Panc1 (cell line): ENCODE measurements around the gene APLP2. TPM values are rescaled to one million over a fixed set of nuclear protein-coding genes. Genes with fewer than 3 reads are reported as not detected.

Source experiments
- ATAC-seq: fragments of 200-7000 bp; cut with Tn5 transposase; 2 replicates; pipeline ENCODE4 v1.9.1; 2020; ENCODE audit warnings: mild to moderate bottlenecking, moderate library complexity
- BruUV-seq: library from RNA; stranded (reverse); fragments of 400-500 nt; replicated peaks from 2 replicates; lab custom pipeline; 2021; lab: Mats Ljungman, UMichigan
- CTCF ChIA-PET: fragments of 300-600 bp; sonication (Branson Sonifier 250); formaldehyde crosslinking; loops from one replicate; lab custom pipeline; 2022; ENCODE audit warnings: antibody characterized with exemption; lab: Charles Lee
- POLR2A ChIA-PET: fragments of 300-600 bp; sonication (Branson Sonifier 250); formaldehyde crosslinking; loops from one replicate; lab custom pipeline; 2022; ENCODE audit warnings: antibody characterized with exemption; lab: Charles Lee
- DNase-seq: peaks from one replicate; pipeline ENCODE4 v3.0.0-alpha.2; 2010; ENCODE audit warnings: low read depth, low spot score
- H3K27ac ChIP-seq: 2 replicates; pipeline ENCODE4 v1.5.1; 2011; ENCODE audit warnings: mild to moderate bottlenecking, low read length, inconsistent platforms
- H3K27me3 ChIP-seq: fragments of 200-500 bp; sonication (Bioruptor generic); 2 replicates; pipeline ENCODE4 v1.6.0; 2014; ENCODE audit warnings: low read length, inconsistent platforms; ENCODE audit not compliant: control insufficient read depth, insufficient read depth
- H3K36me3 ChIP-seq: fragments of 200-500 bp; sonication (Bioruptor generic); 2 replicates; pipeline ENCODE4 v1.5.1; 2014; ENCODE audit warnings: inconsistent platforms, mild to moderate bottlenecking, low read length, moderate library complexity; ENCODE audit not compliant: control insufficient read depth, insufficient read depth
- H3K4me1 ChIP-seq: 2 replicates; pipeline ENCODE4 v1.5.1; 2011; ENCODE audit warnings: inconsistent platforms, mild to moderate bottlenecking, low read length, moderate library complexity; ENCODE audit not compliant: control insufficient read depth, insufficient read depth
- H3K4me3 ChIP-seq, 2 experiments: 2 replicates each; pipeline ENCODE4 v1.5.1; 2011 to 2012; ENCODE audit warnings: low read depth in 2 of 2, low read length in 2 of 2, mild to moderate bottlenecking in 2 of 2, inconsistent platforms in 1 of 2, moderate library complexity in 1 of 2
- H3K9me3 ChIP-seq: fragments of 200-500 bp; sonication (Bioruptor generic); 2 replicates; pipeline ENCODE4 v1.5.1; 2014; ENCODE audit warnings: low read depth, mild to moderate bottlenecking, inconsistent platforms, low read length, moderate library complexity; ENCODE audit not compliant: control insufficient read depth, insufficient read depth
- POLR2AphosphoS5 ChIP-seq: IDR thresholded peaks from 2 replicates; pipeline ENCODE4 v1.6.1; 2012; ENCODE audit warnings: mild to moderate bottlenecking, low read depth, low read length, moderate library complexity
- SIN3A ChIP-seq: IDR thresholded peaks from 2 replicates; pipeline ENCODE4 v1.6.1; 2012; ENCODE audit warnings: low read depth, mild to moderate bottlenecking, low read length, moderate library complexity, borderline replicate concordance; ENCODE audit not compliant: insufficient read depth
- TCF7L2 ChIP-seq: IDR thresholded peaks from 2 replicates; pipeline ENCODE4 v1.6.1; 2011; ENCODE audit warnings: mild to moderate bottlenecking, low read depth, low read length, inconsistent platforms
- in situ Hi-C: cut with HindIII; loops from 2 replicates; pipeline ENCODE4 v1.10.0; 2016; ENCODE audit warnings: low sequenced_read_pairs, low pct_unique_long_range_greater_than_20kb
- intact Hi-C: fragments of 100-400 bp; cut with micrococcal nuclease; formaldehyde crosslinking; loops from one replicate; pipeline ENCODE4 v1.10.0; 2022; ENCODE audit not compliant: unreplicated experiment
- total RNA-seq: library from RNA; stranded (reverse); gene quantifications from one replicate; pipeline ENCODE4 v1.2.1, GENCODE V29; 2021; ENCODE audit not compliant: unreplicated experiment
- TF ChIP-seq, protein P1 (sequence below), 2 experiments: IDR thresholded peaks; 2 replicates each; pipeline ENCODE4 v1.6.1; 2011 to 2012; ENCODE audit warnings: low read depth in 2 of 2, control low read depth in 1 of 2, low read length in 1 of 2, mild to moderate bottlenecking in 1 of 2, moderate library complexity in 1 of 2; ENCODE audit not compliant: insufficient read depth in 1 of 2
- TF ChIP-seq, protein P2 (sequence below): fragments of 450-650 bp; IDR thresholded peaks from 2 replicates; pipeline ENCODE4 v1.5.1; 2017; ENCODE audit warnings: mild to moderate bottlenecking

Gene APLP2
- total RNA-seq, 1 experiment from 2014 or later, result 589 TPM

DNA sequence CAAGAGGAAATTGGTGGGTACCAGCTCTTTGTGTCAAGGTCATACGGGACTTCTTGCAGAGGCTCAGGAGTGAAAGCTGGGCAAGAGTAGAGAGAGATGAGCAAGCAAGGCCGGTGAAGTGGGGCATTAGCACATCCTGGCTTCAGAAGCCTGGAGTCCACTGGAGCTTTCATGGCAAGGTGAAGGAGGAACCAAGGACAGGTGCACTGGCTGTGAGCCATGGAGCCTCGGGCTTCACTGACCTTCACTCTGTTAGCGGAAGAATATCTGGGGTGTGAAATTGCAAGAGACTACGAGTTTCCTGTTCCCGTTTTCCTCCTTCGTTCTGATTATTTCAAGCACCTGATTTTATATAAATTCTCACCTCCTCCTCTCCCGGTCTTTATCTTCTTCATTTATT lies 64.0 kb downstream of the APLP2 start:
- H3K27me3 ChIP-seq, result no peaks in the 10 kb centered on the region
- no peak for ATAC-seq
- peaks cover 39% of the 10 kb centered on the region for H3K36me3 ChIP-seq
- no peaks in the 10 kb centered on the region for H3K9me3 ChIP-seq
- no peak for DNase-seq
- ChIA-PET POLR2A (no interaction called here), CTCF (no interaction called here)
- TF ChIP-seq SIN3A, result no peak
- no peak for TF ChIP-seq POLR2AphosphoS5
- no peak for TF ChIP-seq TCF7L2
- TF ChIP-seq, protein P1, sequence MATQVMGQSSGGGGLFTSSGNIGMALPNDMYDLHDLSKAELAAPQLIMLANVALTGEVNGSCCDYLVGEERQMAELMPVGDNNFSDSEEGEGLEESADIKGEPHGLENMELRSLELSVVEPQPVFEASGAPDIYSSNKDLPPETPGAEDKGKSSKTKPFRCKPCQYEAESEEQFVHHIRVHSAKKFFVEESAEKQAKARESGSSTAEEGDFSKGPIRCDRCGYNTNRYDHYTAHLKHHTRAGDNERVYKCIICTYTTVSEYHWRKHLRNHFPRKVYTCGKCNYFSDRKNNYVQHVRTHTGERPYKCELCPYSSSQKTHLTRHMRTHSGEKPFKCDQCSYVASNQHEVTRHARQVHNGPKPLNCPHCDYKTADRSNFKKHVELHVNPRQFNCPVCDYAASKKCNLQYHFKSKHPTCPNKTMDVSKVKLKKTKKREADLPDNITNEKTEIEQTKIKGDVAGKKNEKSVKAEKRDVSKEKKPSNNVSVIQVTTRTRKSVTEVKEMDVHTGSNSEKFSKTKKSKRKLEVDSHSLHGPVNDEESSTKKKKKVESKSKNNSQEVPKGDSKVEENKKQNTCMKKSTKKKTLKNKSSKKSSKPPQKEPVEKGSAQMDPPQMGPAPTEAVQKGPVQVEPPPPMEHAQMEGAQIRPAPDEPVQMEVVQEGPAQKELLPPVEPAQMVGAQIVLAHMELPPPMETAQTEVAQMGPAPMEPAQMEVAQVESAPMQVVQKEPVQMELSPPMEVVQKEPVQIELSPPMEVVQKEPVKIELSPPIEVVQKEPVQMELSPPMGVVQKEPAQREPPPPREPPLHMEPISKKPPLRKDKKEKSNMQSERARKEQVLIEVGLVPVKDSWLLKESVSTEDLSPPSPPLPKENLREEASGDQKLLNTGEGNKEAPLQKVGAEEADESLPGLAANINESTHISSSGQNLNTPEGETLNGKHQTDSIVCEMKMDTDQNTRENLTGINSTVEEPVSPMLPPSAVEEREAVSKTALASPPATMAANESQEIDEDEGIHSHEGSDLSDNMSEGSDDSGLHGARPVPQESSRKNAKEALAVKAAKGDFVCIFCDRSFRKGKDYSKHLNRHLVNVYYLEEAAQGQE (IDR thresholded peaks at IDR 0.05; ENCODE audit: insufficient read depth in 1 of 2, low read depth in 2 of 2, low read length in 1 of 2), result no peak
- TF ChIP-seq, protein P2, sequence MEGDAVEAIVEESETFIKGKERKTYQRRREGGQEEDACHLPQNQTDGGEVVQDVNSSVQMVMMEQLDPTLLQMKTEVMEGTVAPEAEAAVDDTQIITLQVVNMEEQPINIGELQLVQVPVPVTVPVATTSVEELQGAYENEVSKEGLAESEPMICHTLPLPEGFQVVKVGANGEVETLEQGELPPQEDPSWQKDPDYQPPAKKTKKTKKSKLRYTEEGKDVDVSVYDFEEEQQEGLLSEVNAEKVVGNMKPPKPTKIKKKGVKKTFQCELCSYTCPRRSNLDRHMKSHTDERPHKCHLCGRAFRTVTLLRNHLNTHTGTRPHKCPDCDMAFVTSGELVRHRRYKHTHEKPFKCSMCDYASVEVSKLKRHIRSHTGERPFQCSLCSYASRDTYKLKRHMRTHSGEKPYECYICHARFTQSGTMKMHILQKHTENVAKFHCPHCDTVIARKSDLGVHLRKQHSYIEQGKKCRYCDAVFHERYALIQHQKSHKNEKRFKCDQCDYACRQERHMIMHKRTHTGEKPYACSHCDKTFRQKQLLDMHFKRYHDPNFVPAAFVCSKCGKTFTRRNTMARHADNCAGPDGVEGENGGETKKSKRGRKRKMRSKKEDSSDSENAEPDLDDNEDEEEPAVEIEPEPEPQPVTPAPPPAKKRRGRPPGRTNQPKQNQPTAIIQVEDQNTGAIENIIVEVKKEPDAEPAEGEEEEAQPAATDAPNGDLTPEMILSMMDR, result no peak
- H3K27ac ChIP-seq, result no peak overlapping the region
- in situ Hi-C loops, result no loop called here
- no TSS peak for BruUV-seq
- no peaks in the 10 kb centered on the region for H3K4me1 ChIP-seq
- intact Hi-C loops, result loop anchor here (2.0 kb wide), 1 partner anchor 141 kb away; no protein-coding TSS in a partner anchor
- H3K4me3 ChIP-seq, result no peak overlapping the region

DNA sequence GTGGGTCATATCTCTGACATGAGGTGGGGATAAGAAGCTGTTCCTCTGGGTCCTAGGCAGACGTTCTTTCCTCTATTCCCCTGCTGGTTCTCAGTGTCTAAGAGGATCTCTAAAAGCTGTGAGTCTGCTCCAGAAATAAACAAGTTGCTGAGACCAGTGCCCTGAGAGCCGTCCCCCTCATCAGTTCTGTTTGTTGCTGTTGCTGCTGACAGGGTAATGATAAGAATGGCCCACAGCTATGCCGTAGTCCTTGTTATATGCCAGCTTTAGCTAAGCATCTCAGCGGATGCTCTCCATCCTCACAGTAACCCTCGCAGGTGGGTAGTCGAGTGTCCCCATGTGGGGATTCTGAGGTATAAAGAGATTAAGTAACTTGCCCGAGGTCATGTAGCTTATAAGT lies 66.4 kb downstream of the APLP2 start:
- CTCF ChIA-PET, result no interaction called here
- Histone ChIP-seq H3K27me3 (no peaks in the 10 kb centered on the region), H3K27ac (no peak overlapping the region), H3K4me3 (no peak overlapping the region), H3K36me3 (peaks cover 25% of the 10 kb centered on the region), H3K4me1 (no peaks in the 10 kb centered on the region), H3K9me3 (no peaks in the 10 kb centered on the region)
- in situ Hi-C loops, result no loop called here
- no peak for TF ChIP-seq TCF7L2
- POLR2A ChIA-PET, result no interaction called here
- intact Hi-C loops, result no loop called here
- ATAC-seq (no peak), DNase-seq (no peak)
- BruUV-seq, result no TSS peak

DNA sequence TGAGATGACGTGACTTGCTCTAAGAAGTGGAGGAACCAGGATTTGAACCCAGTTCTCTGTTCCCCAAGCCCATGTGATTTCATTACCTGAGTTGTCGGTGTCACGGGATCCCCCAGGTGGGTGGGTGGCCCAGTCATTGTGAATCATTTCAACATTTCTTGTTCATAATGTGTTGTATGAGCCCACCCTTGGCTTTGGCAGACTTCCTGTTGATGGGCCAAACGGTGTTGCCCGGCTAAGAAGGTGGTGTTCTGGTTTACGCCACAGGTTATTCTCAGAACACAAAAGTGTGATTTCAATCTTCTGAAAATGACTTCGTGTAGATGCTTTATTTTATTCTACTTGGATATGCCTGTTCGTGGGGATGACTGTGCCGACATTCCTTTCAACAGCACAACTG lies 68.3 kb downstream of the APLP2 start:
- H3K27ac ChIP-seq, result no peak overlapping the region
- no TSS peak for BruUV-seq
- in situ Hi-C loops, result no loop called here
- DNase-seq, result no peak
- ChIA-PET POLR2A (no interaction called here), CTCF (no interaction called here)
- no peaks in the 10 kb centered on the region for H3K27me3 ChIP-seq
- TF ChIP-seq, protein P2, result no peak
- TF ChIP-seq POLR2AphosphoS5, result no peak
- TF ChIP-seq, protein P1 (IDR thresholded peaks at IDR 0.05; ENCODE audit: insufficient read depth in 1 of 2, low read depth in 2 of 2, low read length in 1 of 2), result no peak
- no peak for TF ChIP-seq TCF7L2
- no peak for TF ChIP-seq SIN3A
- intact Hi-C loops, result no loop called here
- H3K36me3 ChIP-seq, result peaks cover 25% of the 10 kb centered on the region
- no peaks in the 10 kb centered on the region for H3K9me3 ChIP-seq
- H3K4me1 ChIP-seq, result no peaks in the 10 kb centered on the region
- no peak overlapping the region for H3K4me3 ChIP-seq
- no peak for ATAC-seq
